ENCODE results near the gene DEPDC5. TPM values are rescaled to one million over a fixed set of nuclear protein-coding genes. Genes with fewer than 3 reads are reported as not detected.

DEPDC5 gene
- polyA plus RNA-seq, 1 experiment = 14.3 TPM

DNA sequence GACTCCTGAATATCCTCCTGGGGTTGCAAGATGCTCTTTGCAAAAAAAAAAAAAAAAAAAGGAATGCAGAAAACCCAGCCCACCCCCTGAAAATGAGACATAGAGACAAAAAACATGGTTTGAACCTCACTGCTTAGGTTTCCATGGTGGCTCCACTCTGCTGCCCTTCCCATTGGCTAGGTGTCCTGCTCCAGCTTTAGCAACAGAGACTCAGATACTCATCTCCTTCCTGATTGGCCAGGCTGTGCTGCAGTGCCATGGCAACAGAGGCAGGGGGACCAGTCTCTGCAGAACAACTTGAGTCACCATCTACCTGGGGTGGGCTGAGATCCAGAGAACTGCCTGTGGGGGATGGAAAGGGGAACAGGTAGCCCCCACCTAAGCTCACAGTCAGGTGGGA lies 173.2 kb downstream of the DEPDC5 start:
- Histone ChIP-seq H3K4me3 (ENCODE audit: low read depth, low read length) (no peak overlapping the region), H3K27ac (ENCODE audit: low read depth, low read length) (no peak overlapping the region), H3K9me3 (ENCODE audit: control insufficient read depth, insufficient read depth, low read length) (no peaks in the 10 kb centered on the region), H3K27me3 (ENCODE audit: control insufficient read depth, insufficient read depth, low read length) (peaks cover 12% of the 10 kb centered on the region)
- ChIA-PET CTCF (no interaction called here), POLR2A (no interaction called here)
- DNase-seq (ENCODE audit: low read depth, low spot score) = no peak
- no peak for TF ChIP-seq CTCF (IDR thresholded peaks at IDR 0.05; ENCODE audit: low read depth, low read length)

- H3K4me3 ChIP-seq (ENCODE audit: low read depth, low read length) = no peak overlapping the region
- H3K9me3 ChIP-seq (ENCODE audit: control insufficient read depth, insufficient read depth, low read length) = no peaks in the 10 kb centered on the region
- no peak overlapping the region for H3K27ac ChIP-seq (ENCODE audit: low read depth, low read length)
- CTCF ChIA-PET = no interaction called here
- POLR2A ChIA-PET = no interaction called here
- TF ChIP-seq CTCF (IDR thresholded peaks at IDR 0.05; ENCODE audit: low read depth, low read length) = no peak
- H3K27me3 ChIP-seq (ENCODE audit: control insufficient read depth, insufficient read depth, low read length) = peaks cover 12% of the 10 kb centered on the region
- no peak for DNase-seq (ENCODE audit: low read depth, low spot score)
Measured at GRCh38 chr22:31927562-31927961, 173.7 kb downstream of the DEPDC5 start.

DNA sequence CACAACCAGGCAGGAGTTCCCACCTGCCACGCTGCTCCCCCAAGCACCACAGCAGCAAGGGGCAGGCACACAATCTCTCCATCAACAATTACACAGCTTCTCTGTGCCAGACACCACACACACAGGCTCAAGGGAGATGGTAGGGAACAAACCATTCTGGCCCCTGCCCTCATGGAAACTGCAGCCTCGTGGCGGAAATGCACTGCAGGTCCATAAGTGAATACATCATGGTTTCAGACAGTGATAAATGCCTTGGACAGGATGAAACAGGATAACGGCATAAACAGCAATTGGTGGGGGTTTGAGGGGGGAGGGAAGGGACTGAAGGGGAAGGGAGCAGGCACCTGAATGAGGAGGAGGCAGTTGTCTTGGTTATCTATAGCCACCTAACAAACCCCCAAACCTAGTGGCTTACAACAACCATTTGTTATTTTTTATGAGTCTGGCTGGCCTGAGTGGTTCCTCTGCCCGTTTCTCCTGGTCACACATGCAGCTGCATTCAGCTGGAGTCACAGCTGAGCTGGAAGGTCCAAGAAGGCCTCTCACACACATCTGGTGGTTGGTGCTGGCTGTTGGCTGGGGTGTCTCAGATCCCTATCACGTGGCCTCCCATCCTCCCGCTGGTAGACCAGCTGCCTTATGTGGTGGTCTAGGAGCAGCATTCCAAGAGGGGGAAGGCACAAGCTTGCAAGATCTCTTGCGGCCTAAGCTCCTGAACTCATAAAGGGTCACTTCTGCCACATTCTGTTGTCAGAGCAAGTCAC lies 175.5 kb downstream of the DEPDC5 start:
- H3K27me3 ChIP-seq (ENCODE audit: control insufficient read depth, insufficient read depth, low read length) = peaks cover 7% of the 10 kb centered on the region
- H3K27ac ChIP-seq (ENCODE audit: low read depth, low read length) = peak overlapping the region; percentile 52
- POLR2A ChIA-PET = no interaction called here
- H3K4me3 ChIP-seq (ENCODE audit: low read depth, low read length) = no peak overlapping the region
- DNase-seq (ENCODE audit: low read depth, low spot score) = peak; percentile 42
- CTCF ChIA-PET = no interaction called here
- TF ChIP-seq CTCF (IDR thresholded peaks at IDR 0.05; ENCODE audit: low read depth, low read length) = no peak
- no peaks in the 10 kb centered on the region for H3K9me3 ChIP-seq (ENCODE audit: control insufficient read depth, insufficient read depth, low read length)

- no peak for TF ChIP-seq CTCF (IDR thresholded peaks at IDR 0.05; ENCODE audit: low read depth, low read length)
- Histone ChIP-seq H3K4me3 (ENCODE audit: low read depth, low read length) (no peak overlapping the region), H3K9me3 (ENCODE audit: control insufficient read depth, insufficient read depth, low read length) (no peaks in the 10 kb centered on the region), H3K27ac (ENCODE audit: low read depth, low read length) (no peak overlapping the region), H3K27me3 (ENCODE audit: control insufficient read depth, insufficient read depth, low read length) (peaks cover 14% of the 10 kb centered on the region)
- CTCF ChIA-PET = no interaction called here
- POLR2A ChIA-PET = no interaction called here
- no peak for DNase-seq (ENCODE audit: low read depth, low spot score)
Measured at GRCh38 chr22:31932863-31933262, 179.0 kb downstream of the DEPDC5 start.

GRCh38 chr22:31933406-31933805 lies 179.6 kb downstream of the DEPDC5 start:
- CTCF ChIA-PET = no interaction called here
- Histone ChIP-seq H3K27me3 (ENCODE audit: control insufficient read depth, insufficient read depth, low read length) (peaks cover 15% of the 10 kb centered on the region), H3K27ac (ENCODE audit: low read depth, low read length) (no peak overlapping the region), H3K4me3 (ENCODE audit: low read depth, low read length) (no peak overlapping the region), H3K9me3 (ENCODE audit: control insufficient read depth, insufficient read depth, low read length) (no peaks in the 10 kb centered on the region)
- no peak for TF ChIP-seq CTCF (IDR thresholded peaks at IDR 0.05; ENCODE audit: low read depth, low read length)
- POLR2A ChIA-PET = no interaction called here
- no peak for DNase-seq (ENCODE audit: low read depth, low spot score)

Measured in AG04450 (cell line).